Vagina (tissue), 2 donors: ENCODE results near the gene TKTL2. TPM values are rescaled to one million over a fixed set of nuclear protein-coding genes. Genes with fewer than 3 reads are reported as not detected.
"Not testable (repeated sequence)": the region's sequence is repeated elsewhere in the genome, so short reads cannot be mapped to it uniquely, and the experiment has no call there.

Source experiments
- DNase-seq, 2 donors: peaks; one replicate each; pipeline ENCODE4 v3.0.0-alpha.2; 2017; ENCODE audit errors: extremely low spot score in 2 of 2
- H3K27ac ChIP-seq: fragments of 200-600 bp; sonication (generic); one replicate; pipeline ENCODE4 v1.5.1; 2019
- H3K27me3 ChIP-seq: fragments of 200-600 bp; sonication (generic); one replicate; pipeline ENCODE4 v1.5.1; 2019
- H3K36me3 ChIP-seq, 2 donors: fragments of 200-600 bp; sonication (generic); one replicate each; pipeline ENCODE4 v1.5.1; 2017 to 2019
- H3K4me1 ChIP-seq: fragments of 200-600 bp; sonication (generic); one replicate; pipeline ENCODE4 v1.5.1; 2019
- H3K4me3 ChIP-seq, 2 donors: fragments of 200-600 bp; sonication (generic); 1 replicate in 1 of 2; 2 replicates in 1 of 2; pipeline ENCODE4 v1.5.1; 2016 to 2019
- H3K9me3 ChIP-seq: fragments of 200-600 bp; sonication (generic); one replicate; pipeline ENCODE4 v1.5.1; 2019
- CTCF ChIP-seq, 3 experiments: fragments of 450-650 bp in 2 of 3; fragments of 200-600 bp in 1 of 3; sonication (generic) in 1 of 3; IDR thresholded peaks; one replicate each; pipeline ENCODE4 v1.5.1; 2017 to 2019; ENCODE audit warnings: antibody characterized with exemption in 3 of 3, mild to moderate bottlenecking in 2 of 3, moderate library complexity in 2 of 3
- POLR2A ChIP-seq, 2 donors: fragments of 450-650 bp; IDR thresholded peaks; one replicate each; pipeline ENCODE4 v1.6.1; 2017; ENCODE audit warnings: antibody characterized with exemption in 2 of 2, mild to moderate bottlenecking in 2 of 2, moderate library complexity in 2 of 2
- POLR2AphosphoS5 ChIP-seq, 2 donors: sonication (generic); formaldehyde crosslinking; IDR thresholded peaks; one replicate each; pipeline ENCODE4 v1.9.0; 2017; ENCODE audit warnings: antibody characterized with exemption in 2 of 2, mild to moderate bottlenecking in 2 of 2, low read depth in 1 of 2; ENCODE audit not compliant: insufficient read depth in 1 of 2
- intact Hi-C: fragments of 100-400 bp; cut with DNase I; formaldehyde crosslinking; loops from one replicate; pipeline ENCODE4 v1.15.1; 2023
- total RNA-seq: library from RNA; depleted of rRNA; stranded (reverse); fragments of >200 nt; gene quantifications from one replicate; pipeline ENCODE4 v1.2.3, GENCODE V29; 2016

TKTL2 gene
- total RNA-seq, 1 donor from 2014 or later = not detected

DNA sequence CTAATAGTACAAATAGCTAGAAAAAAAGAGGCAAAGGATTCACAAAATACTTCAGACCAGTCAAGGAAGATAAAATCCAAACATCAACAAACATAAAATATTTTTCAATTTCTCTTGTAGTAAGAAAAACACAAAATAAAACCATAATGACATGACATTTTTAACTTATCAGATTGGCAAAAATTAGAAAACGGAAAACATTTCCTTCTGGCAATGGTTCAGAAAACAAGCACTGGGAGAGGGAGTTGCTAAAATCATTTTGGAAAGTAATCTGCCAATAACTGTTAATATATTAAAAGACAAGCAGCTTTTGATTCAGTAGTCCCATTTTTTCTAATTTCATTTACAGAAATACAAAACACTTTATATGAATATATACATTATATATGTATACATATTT is 26.1 kb downstream of the TKTL2 start:
- H3K9me3 ChIP-seq = no peaks in the 10 kb centered on the region
- H3K27ac ChIP-seq = no peak overlapping the region
- intact Hi-C loops = no loop called here
- H3K36me3 ChIP-seq = no peaks in the 10 kb centered on the region
- H3K27me3 ChIP-seq = no peaks in the 10 kb centered on the region
- DNase-seq = no peak
- no peaks in the 10 kb centered on the region for H3K4me1 ChIP-seq
- TF ChIP-seq CTCF (IDR thresholded peaks at IDR 0.05) (no peak), POLR2A (IDR thresholded peaks at IDR 0.05) (no peak), POLR2AphosphoS5 (IDR thresholded peaks at IDR 0.05; ENCODE audit: insufficient read depth in 1 of 2, low read depth in 1 of 2) (no peak)
- no peak overlapping the region for H3K4me3 ChIP-seq

DNA sequence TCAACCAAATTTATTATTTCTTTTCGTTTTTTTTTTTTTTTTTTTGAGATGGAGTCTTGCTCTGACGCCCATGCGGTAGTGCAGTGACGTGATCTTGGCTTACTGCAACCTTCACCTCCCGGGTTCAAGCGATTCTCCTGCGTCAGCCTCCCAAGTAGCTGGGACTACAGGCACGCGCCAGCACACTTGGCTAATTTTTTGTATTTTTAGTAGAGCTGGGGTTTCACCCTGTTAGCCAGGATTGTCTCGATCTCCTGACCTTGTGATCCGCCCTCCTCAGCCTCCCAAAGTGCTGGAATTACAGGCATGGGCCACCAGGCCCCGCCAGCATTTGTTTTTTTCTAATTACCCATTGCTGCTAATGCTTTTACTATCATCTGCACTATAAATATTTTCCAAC is 26.5 kb downstream of the TKTL2 start:
- DNase-seq, H3K4me1 ChIP-seq, intact Hi-C loops, H3K9me3 ChIP-seq, H3K27me3 ChIP-seq, H3K27ac ChIP-seq, H3K36me3 ChIP-seq, H3K4me3 ChIP-seq: not testable (repeated sequence)

- Histone ChIP-seq H3K36me3 (no peaks in the 10 kb centered on the region), H3K27me3 (no peaks in the 10 kb centered on the region), H3K4me3 (no peak overlapping the region), H3K9me3 (no peaks in the 10 kb centered on the region), H3K27ac (no peak overlapping the region), H3K4me1 (no peaks in the 10 kb centered on the region)
- DNase-seq = no peak
- intact Hi-C loops = no loop called here
- TF ChIP-seq POLR2A (IDR thresholded peaks at IDR 0.05) (no peak), POLR2AphosphoS5 (IDR thresholded peaks at IDR 0.05; ENCODE audit: insufficient read depth in 1 of 2, low read depth in 1 of 2) (no peak), CTCF (IDR thresholded peaks at IDR 0.05) (no peak)
These were observed 33.5 kb downstream of the TKTL2 start for GRCh38 chr4:163440040-163440439.

Other genes starting within 250 kb of the TKTL2 start
- 16.7 TPM for gene NPY1R, start 141.2 kb downstream of the TKTL2 start, total RNA-seq
- gene NPY5R, start 129.9 kb downstream of the TKTL2 start, total RNA-seq = not detected
- gene TMA16, start 20.9 kb upstream of the TKTL2 start, total RNA-seq = 35.8 TPM